Right lobe of liver (tissue), 4 donors: Measurements from ENCODE around the gene POU2F1.
"Not testable (repeated sequence)": the region's sequence is repeated elsewhere in the genome, so short reads cannot be mapped to it uniquely, and the experiment has no call there.

Experiments used
- CTCF ChIP-seq, 4 donors: fragments of 200-600 bp in 3 of 4; fragments of 450-650 bp in 1 of 4; IDR thresholded peaks; one replicate each; pipeline versions ENCODE4 v1.5.1 to v1.8.0; 2016 to 2022; ENCODE audit warnings: antibody characterized with exemption in 4 of 4, mild to moderate bottlenecking in 2 of 4
- POLR2A ChIP-seq: fragments of 450-650 bp; IDR thresholded peaks from one replicate; pipeline ENCODE4 v1.6.1; 2017; ENCODE audit warnings: antibody characterized with exemption, mild to moderate bottlenecking
- donor health status: DM: no; HTN: no; CAD: no.
- donor health status: DM: no; HTN: no; CAD: no.
- donor health status: DM: no; HTN: yes; CAD: no.

- not testable (repeated sequence) for TF ChIP-seq CTCF (IDR thresholded peaks at IDR 0.05); POLR2A
Measured at GRCh38 chr1:167224734-167225235, 4.1 kb downstream of the POU2F1 start.
